HTERT RPE-1 (cell line): ENCODE data around the gene UBA52.

ENCODE experiments used
- in situ Hi-C: fragments of 300-500 bp; cut with MboI; formaldehyde crosslinking; loops from 4 replicates; pipeline ENCODE4 v1.14.3; 2020; ENCODE audit warnings: low sequenced_read_pairs

UBA52 gene

DNA sequence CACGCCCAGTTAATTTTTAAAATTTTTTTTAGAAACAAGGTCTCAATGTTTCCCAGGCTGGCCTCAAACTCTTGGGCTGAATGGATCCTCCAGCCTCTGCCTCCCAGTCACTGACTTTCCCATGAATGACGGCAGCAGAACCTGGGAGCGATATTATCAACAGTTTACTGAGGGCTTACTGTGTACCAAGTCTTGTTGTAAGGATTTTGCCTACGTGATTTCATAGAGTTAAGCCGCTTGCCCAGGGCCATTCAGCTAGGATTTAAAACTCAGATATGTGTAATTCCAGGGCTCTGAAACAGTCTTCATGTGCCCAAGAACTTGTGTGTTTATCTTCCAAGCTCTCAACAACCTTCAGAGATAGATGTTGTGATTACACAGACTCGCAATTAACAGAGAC, 20.0 kb upstream of the UBA52 start:
- in situ Hi-C loops: no loop called here

GRCh38 chr19:18557411-18558201, 14.1 kb upstream of the UBA52 start, which contains the start of gene KXD1:
KXD1 (plus strand) TSS chr19:18557870; CDS start chr19:18562057, 4,187 bp downstream.
- in situ Hi-C loops: no loop called here

DNA sequence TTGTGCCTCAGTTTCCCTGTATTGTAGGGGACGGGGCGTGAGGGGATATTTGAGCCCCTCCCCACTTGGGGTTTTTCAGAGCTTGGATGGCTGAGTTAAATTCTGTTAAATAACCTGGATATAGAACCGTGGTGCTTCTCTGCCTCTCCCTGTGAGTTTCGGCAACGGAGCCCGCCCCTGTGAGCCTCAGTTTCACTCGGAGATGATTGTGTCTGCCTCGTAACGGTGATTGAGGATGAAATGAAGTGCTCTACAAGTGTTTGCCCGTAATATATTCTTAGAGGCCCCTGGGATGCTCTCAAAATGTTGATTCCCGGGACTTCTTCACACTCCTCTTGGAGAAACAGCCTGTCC, 13.5 kb upstream of the UBA52 start:
- in situ Hi-C loops: no loop called here

GRCh38 chr19:18558604-18559003, 13.1 kb upstream of the UBA52 start:
- in situ Hi-C loops: no loop called here

- in situ Hi-C loops: no loop called here
Measured at GRCh38 chr19:18559685-18560084, 12.0 kb upstream of the UBA52 start.

DNA sequence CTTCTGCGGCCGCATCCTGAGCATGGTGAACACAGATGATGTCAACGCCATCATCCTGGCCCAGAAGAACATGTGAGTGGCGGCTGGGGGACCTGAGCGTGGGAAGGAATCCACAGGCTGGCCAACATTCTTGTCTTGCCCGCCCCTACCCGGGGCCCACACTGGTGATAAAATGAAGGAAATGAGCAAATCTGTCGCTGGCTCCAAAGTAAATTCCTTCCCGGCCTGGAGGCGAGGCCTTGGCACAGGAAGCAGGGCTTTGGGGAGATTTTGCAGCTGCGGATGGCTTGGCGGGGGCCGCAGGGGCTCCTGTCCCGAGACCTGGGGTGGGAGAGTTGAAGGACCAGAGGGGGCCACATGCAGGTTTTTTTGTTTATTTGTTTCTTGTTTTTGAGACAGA, 9.6 kb upstream of the UBA52 start:
- in situ Hi-C loops: no loop called here

- in situ Hi-C loops: no loop called here
Measured at GRCh38 chr19:18566953-18567352, 4.7 kb upstream of the UBA52 start.

DNA sequence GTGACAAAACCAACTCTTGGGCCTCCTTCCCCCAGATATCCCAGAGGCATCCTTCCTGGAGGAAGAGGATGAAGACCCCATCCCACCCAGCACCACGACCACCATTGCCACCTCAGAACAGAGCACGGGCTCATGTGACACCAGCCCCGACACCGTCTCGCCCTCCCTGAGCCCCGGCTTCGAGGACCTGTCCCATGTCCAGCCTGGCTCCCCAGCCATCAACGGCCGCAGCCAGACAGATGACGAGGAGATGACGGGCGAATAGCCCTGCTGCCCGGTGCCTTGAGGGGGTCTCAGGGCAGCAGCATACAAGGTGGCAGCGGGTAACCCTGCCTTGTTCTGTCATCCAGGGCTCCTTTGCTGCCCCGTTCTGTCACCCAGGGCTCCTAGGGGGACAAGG, 3.3 kb upstream of the UBA52 start:
- in situ Hi-C loops: no loop called here

DNA sequence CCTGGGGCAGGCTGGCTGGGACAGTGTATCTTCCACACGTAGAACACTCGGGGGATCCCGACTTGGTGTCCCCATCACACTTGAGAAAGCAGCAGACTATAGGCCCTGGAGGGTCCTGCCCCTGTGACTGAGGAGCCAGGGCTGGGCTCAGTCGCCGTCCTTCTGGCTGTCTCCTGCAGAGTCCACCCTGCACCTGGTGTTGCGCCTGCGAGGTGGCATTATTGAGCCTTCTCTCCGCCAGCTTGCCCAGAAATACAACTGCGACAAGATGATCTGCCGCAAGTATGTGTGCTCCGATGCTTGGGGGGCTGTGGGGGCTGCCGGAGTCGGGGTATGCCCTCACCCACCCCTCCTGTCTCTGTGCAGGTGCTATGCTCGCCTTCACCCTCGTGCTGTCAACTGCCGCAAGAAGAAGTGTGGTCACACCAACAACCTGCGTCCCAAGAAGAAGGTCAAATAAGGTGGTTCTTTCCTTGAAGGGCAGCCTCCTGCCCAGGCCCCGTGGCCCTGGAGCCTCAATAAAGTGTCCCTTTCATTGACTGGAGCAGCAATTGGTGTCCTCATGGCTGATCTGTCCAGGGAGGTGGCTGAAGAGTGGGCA, 3.1 kb downstream of the UBA52 start:
- in situ Hi-C loops: no loop called here

DNA sequence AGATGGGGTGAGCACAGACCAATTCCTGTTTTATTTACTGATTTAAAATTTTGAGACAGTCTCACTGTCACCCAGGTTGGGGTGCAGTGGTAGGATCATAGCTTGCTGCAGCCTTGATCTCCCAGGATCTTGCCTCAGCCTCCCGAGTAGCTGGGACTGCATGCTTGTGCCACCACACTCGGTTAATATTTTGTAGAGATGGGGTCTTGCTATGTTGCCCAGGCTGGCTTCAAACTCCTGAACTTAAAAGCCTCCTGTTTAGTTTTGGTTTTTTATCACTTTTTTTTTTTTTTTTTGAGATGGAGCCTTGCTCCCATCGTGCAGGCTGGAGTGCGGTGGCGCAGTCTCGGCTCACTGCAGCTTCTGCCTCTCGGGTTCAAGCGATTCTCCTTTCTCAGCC, 4.7 kb downstream of the UBA52 start:
- in situ Hi-C loops: no loop called here

DNA sequence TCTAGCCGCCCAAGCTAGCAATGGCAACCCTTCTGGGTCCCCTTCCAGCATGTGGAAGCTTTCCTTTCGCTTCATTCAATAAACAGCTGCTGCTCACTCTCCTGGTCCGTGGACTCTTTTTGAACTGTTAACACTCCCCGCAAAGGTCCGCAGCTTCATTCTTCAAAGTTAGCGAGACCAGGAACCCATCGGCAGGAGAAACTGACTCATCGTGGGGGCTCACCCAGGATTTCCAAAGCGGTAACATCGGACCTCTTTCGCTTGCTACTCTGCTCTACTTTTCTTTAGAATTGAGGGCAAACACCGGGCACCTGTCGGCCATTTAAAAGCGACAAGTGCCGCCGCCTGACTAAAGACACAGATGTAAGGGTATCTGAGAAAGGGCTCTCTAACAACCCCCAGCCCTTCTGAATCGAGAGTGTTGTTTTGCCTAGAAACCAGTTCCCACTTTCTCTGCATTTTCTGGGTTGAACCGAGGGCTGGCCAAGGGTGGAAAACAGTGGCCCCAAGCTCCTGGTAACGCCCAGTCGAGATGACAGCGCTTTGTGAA, 5.8 kb downstream of the UBA52 start:
- in situ Hi-C loops: no loop called here

- in situ Hi-C loops: no loop called here
Measured at GRCh38 chr19:18580311-18580710, 8.7 kb downstream of the UBA52 start.

GRCh38 chr19:18586306-18586705, 14.6 kb downstream of the UBA52 start:
- in situ Hi-C loops: no loop called here

- in situ Hi-C loops: no loop called here
Measured at GRCh38 chr19:18587561-18587960, 15.9 kb downstream of the UBA52 start.

GRCh38 chr19:18587962-18588610, 16.4 kb downstream of the UBA52 start:
- in situ Hi-C loops: no loop called here

GRCh38 chr19:18588611-18589379, 17.1 kb downstream of the UBA52 start, which contains the start of gene REX1BD:
REX1BD (plus strand) TSS chr19:18588798; CDS start chr19:18588802, 4 bp downstream.
- in situ Hi-C loops: no loop called here

- in situ Hi-C loops: no loop called here
Measured at GRCh38 chr19:18589380-18590272, 18.0 kb downstream of the UBA52 start.

DNA sequence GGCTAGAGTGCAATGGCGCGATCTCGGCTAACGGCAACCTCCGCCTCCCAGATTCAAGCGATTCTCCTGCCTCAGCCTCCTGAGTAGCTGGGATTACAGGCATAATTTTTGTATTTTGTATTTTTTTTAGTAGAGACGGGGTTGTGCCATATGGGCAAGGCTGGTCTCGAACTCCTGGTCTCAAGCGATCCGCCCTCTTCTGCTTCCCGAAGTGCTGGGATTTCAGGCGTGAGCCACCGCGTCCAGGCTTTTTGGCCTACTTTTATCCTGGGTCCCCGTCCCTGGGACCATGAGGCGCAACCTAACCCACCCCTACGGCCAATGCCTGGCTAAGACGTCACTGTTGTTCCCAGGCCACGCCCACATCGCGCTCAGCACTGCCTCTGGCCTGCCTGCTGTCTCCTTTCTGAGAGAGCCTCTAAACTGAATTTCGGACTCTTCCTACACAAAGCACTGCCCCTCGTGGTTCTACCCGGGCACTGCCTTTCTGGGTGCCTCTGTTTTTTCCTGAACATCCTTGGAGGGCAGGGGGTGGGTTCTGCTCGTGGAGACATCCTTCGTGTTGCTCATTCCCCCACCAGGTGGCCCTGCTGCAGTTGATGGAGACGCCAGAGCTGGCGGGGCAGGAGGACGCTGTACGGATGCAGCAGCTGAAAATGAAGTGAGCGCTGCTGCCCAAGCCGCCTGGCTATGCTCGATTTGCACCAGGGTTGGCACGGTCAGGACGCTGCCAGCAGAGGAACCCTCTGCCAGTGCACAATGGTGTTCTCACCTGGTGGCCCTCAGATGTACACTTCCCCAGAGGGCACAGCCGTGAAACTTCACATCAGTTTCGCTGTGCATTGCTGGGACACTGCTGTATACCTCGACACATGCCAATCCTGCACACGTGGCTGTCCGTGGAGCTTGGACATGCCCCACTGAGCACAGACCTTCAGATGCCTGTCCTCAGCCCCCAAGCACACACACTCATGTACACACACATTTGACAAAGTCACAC, 18.9 kb downstream of the UBA52 start:
- in situ Hi-C loops: no loop called here
